ENCODE results near the gene PTPN4.

The PTPN4 gene

DNA sequence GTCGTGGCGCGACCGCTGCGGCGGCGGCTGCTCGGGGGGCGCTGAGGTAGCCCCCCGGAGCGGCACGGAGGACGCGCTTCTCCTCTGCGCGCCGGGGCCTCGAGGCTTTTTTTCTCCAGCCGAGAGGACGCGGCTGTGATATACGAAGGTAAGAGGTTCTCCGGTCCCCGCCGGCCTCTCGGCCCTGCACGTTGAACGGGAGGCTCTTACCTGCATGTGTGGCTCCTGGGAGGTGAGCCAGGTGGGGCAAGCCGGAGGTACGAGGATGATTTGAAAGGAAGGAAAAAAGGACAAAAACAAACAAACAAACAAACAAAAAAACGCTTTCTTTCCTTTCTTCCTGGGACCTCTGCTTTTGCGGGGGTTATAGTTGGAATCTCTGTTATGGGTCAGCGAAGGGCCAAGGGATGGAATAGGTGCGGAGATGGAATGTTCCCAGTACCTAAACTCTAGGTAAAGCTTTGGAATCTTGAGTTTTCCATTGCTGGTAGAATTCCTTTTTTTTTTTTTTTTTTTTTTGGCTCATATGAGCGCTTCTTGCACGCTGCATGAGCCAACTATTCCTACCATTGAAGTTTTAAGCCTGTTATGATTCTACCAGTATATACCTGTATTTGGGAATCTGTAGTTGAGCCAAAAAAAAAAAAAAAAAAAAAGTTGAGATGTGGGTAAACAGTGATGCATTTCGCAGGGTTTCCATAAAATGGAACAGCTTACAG is 674 bp downstream of the PTPN4 start:
- in situ Hi-C loops (cut with MboI; ENCODE audit: low sequenced_read_pairs): no loop called here

DNA sequence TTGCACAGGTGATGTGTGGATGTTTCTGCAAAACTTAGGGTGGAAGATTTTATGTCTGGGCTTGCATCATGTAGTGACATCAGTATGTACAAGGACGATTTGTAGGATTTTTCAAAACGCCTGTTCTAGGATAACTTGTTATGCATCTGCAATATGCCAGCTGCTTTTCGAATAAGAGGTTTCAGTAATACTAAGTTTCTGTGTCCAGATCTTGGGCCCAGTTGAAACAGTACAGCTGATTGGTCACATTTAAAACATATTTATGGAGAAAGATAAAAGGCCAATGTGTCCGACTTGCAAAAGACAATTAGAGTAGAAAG is 1.2 kb downstream of the PTPN4 start:
- in situ Hi-C loops (cut with MboI; ENCODE audit: low sequenced_read_pairs): no loop called here

DNA sequence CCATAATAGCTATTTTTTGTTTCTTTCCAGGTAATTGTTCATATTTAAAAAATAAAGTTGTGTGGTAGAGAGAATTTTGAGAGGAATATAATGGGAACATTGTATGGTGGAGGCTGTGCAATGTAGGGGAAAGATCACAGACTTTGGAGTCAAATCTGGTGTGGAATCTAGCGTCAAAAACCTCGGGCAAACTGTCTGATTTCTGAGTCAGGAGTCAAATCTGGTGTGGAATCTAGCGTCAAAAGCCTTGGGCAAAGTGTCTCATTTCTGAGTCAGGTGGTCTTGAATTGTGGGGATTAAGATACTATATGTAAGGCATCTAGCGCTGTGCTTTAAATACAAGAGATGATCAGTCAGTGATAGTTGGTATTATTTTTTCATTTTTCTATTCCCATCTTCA is 5.1 kb downstream of the PTPN4 start:
- in situ Hi-C loops (cut with MboI; ENCODE audit: low sequenced_read_pairs): no loop called here

DNA sequence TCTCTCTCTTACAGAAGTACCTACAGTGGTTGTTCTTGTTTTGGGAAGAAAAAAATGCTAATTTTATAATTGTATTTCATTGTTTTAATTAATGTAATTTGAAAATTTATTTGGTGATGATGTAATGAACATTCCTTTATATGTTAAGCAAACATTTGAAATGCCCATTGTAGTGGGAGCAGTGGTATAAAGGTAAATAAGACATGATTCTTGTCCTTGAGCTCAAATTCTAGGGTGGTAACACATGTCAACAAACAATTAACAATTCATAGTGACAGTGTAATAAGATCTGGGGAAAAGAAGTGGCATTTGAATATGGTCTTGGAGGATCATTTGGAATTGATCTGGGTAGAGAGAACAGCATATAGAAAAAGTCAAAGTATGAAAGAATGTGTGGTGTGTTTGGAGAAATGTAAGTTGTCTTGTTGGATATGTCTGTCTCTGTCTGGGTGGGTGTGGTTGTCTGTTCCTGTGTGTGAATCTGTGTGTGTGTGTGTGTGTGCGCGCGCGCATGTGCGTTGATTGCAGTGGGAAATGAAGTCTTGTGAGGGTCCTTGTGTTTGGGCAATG is 5.8 kb downstream of the PTPN4 start:
- in situ Hi-C loops (cut with MboI; ENCODE audit: low sequenced_read_pairs): no loop called here

DNA sequence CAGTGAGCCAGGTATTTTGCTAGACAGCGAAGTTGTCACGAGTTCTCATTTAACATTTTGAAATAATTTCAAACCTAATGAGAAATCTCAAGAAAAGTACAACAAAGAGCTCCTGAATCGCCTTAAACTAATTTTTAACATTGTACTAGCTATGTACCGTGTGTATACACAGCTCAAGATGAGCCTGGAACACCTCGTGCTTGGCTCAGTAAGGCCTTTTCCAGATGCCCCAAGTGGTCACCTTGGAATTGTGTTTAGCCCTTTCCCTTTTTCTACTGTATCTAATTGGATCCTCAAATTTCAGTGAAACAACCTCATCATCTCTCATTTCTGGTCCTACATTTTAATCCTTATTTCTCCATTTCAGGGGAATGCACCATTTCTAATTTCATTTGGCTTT is 7.2 kb downstream of the PTPN4 start:
- in situ Hi-C loops (cut with MboI; ENCODE audit: low sequenced_read_pairs): no loop called here

DNA sequence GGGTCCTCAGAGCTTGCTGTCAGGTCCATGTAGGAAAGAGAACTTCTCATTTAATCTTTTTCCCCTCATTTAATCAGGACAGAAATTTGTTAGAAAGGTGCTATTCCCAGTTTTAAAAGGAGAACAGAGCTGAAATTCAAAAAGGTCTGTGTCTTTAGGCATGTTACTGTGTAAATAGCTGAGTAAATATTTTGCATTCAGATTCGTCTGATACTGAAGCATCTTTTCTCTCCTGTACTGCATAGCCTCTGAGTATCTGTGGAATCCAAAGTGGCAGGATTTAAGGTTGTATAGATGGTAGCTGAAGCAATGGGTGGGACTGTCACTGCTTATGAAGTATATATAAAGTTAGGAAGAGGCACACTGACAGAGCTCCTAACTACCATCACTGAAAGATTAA is 9.0 kb downstream of the PTPN4 start:
- in situ Hi-C loops (cut with MboI; ENCODE audit: low sequenced_read_pairs): no loop called here

DNA sequence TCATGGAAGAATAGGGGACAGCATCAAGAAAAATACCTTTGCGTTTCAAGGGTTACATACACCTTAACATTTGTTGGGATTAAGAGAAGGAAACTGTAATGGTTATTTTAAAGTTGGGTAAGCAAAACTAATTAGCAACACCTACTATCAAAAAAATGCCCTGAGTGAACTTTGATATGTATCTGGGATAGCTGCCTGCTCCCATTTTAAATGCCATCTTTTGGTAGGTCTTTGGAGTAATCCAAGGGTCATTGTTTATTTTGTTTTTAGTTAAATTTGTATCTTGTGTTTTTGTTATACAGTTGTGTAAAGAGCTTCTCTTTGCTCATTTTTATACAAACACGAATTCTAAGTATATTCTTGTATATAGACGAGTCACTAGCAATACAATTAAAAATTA is 9.9 kb downstream of the PTPN4 start:
- in situ Hi-C loops (cut with MboI; ENCODE audit: low sequenced_read_pairs): no loop called here

DNA sequence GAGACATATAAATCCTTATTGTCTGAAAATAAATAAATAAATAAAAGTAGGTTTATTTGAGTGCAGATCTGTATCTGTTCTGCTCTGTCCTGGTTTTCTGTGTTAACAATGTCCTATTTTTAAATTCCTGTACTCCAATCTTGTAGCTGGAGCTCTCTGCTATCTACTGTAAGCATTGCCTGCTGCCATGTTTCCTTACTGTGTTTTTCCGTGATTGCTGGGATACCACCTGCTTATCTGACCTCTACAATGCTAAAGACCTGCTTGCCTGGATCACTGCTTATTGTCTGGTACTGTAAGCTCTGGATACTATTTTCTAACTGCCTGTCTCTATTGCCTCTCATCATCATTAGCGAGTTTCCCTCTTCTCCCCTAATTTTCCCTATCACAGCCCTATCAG is 11.6 kb downstream of the PTPN4 start:
- in situ Hi-C loops (cut with MboI; ENCODE audit: low sequenced_read_pairs): no loop called here

DNA sequence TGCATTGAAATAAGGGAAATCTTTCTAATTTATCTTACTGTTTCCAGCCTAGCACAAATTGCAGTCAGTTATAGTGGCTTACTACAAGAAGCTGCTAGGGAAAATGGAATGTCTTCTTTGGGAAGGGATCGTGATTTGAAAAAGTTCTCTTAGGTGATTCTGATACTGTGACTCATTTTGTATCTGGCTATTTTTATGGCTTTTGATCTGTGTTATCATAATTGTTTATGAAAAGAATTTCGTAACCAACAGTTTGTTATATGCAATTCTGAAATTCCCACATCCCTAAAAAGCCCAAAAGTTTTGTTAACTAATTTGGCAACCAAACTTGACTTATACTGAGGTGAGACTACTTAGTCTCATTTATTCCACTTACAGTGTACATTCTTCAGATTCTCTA is 12.4 kb downstream of the PTPN4 start:
- in situ Hi-C loops (cut with MboI; ENCODE audit: low sequenced_read_pairs): no loop called here

DNA sequence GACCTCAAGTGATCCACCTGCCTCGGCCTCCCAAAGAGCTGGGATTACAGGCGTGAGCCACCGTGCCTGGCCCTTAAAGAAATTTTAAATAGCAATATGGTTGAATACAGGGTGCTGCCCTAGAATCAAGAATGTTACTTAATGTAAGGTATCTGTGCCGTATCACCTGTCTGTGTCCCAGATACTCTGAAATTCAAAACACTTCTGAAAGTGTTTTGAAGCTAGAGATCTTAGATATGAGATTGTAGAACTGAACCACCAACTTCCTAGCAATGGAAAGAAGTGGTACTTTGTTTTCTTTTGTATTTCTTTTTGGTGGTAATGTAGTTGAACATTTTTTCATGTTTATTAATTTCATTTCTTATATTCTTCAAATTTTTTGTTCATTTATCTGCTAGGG is 13.0 kb downstream of the PTPN4 start:
- in situ Hi-C loops (cut with MboI; ENCODE audit: low sequenced_read_pairs): no loop called here

DNA sequence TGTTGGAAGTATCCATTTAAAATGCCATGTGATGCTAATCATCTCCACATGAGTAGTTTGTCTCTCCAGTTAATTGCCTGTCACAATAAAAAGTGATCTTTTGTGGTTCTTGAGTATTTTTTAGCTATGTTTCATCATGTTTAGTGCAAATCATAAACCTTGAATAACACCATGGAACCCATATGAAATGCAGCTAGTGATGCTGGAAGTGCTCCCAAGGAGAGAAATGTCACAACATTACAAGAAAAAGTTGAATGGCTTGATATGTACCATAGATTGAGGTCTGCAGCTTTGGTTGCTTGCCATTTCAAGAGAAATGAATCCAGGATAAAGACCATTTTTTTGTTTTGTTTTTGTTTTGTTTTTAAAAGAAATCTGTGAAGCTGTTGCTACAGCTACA is 14.3 kb downstream of the PTPN4 start:
- in situ Hi-C loops (cut with MboI; ENCODE audit: low sequenced_read_pairs): no loop called here

DNA sequence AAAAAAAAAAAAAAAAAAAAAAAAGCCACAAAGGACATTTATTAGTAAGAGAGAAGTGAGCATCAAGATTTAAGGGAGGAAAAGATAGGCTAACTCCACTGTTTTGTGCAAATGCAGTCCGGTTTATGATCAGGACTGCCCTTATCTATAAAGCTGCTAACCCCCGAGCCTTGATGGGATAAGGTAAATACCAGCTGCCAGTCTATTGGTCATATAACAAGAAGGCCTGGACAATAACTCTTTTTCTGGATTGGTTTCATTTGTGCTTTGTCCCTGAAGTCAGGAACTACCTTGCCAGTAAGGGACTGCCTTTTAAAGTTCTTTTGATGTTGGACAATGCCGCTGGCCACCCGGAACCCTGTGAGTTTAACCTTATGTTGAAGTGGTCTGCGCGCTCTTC is 15.4 kb downstream of the PTPN4 start:
- in situ Hi-C loops (cut with MboI; ENCODE audit: low sequenced_read_pairs): no loop called here

DNA sequence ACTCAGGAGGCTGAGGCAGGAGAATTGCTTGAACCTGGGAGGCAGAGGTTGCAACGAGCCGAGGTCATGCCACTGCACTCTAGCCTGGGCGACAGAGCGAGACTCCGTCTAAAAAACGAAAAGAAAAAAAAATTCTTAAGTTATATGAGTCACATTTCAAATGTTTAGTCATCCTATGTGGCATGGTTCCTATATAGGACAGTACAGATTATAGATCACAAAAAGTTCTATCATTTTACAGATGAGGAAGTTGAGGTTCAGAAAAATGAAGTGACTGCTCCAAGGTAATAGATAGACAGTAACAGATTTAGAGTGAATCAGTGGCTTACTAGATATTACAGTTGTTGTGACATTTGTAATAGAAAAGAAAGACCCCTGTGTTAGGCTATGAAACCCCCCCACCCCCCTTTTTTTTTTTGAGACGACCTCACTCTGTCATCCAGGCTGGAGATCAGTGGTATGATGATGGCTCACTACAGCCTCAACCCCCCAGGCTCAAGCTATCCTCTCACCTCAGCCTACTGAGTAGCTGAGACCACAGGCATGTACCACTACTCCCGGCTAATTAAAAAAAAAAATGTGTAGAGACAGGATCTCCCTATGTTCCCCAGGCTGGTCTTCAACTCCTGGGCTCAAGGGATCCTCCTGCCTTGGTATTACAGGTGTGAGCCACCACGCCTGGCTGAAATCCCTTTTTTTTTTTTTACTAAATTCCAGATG is 22.7 kb downstream of the PTPN4 start:
- in situ Hi-C loops (cut with MboI; ENCODE audit: low sequenced_read_pairs): no loop called here

DNA sequence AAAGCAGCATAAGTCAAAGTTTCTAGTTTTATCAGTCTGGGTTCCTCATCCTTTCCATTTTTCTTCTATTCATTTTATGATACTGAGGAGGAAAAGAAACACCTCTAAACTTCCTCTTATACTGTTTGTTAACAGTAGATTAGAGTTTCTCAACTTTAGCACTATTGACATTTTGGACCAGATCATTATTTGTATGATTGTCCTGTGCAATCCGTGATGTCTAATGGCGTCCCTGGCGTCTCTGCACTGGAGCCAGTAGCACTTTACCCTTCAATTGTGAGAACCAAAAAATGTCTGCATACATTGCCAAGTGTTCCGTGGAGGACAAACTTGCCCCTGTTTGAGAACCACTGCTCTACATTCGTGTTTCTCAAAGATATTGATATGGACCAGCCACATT is 25.2 kb downstream of the PTPN4 start:
- in situ Hi-C loops (cut with MboI; ENCODE audit: low sequenced_read_pairs): no loop called here

DNA sequence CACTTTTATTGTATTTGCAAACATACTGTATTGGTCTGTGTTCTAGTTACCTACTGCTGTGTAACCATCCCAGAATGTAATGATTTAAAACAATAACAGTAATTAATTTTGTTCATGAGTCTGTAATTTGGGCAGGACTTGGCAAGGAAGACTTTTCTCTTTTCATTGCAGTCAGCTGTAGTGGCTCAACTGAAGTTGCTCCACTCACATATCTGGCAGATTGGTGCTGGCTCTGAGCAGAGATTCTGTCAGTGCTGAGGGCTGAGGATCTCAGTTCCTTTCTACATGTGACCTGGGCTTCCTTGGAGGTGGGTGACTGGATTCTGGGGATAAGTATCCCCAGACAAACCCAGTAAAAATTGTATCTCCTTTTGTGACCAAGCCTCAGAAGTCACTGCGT is 26.6 kb downstream of the PTPN4 start:
- in situ Hi-C loops (cut with MboI; ENCODE audit: low sequenced_read_pairs): no loop called here

DNA sequence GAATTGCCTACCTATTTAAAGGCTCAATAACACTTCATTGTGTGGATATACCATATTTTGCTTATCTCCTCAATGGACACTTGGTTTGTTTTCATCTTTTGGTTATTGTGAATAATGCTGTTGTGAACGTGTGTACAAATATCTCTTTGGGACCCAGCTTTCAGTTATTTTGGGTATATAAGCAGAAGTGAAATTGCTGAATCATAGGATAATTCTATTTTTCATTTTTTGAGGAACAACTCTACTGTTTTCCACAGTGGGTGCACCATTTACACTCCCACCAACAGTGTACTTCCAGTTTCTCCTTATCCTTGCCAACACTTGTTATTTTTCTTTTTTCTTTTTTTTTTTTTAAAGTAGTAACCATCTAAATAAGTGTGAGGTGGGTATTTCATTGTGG is 29.0 kb downstream of the PTPN4 start:
- in situ Hi-C loops (cut with MboI; ENCODE audit: low sequenced_read_pairs): no loop called here

DNA sequence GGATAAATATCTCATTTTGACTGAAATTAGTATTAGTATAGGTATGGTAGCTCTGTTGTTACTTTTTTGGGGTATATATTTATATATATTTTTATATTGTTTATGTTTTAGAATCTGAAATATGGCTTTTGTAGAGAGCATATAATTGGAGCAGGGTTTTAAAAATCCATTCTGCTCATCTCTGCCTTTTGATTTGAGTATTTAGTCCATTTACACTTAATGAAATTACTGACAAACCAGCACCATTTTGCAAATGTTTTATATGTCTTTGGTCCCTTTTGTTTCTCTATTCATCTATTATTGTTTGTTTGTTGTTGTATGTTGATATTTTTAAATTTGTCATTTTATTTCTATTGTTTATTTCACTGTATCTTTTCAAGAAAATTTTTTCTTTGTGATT is 30.7 kb downstream of the PTPN4 start:
- in situ Hi-C loops (cut with MboI; ENCODE audit: low sequenced_read_pairs): no loop called here

DNA sequence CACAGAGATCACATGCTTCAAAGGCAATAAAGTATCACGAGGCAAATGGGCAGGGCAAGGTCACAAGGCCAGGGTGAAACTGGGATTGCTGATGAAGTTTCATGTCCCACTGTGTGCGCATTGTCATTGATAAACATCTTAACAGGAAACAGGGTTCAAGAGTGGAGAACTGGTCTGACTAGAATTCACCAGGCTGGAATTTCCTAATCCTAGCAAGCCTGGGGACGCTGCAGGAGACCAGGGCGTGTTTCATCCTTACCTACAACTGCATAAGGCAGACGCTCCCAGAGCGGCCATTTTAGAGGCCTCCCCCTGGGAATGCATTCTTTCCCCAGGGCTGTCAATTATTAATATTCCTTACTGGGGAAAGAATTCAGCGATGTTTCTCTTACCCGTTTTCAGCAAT is 33.2 kb downstream of the PTPN4 start:
- in situ Hi-C loops (cut with MboI; ENCODE audit: low sequenced_read_pairs): no loop called here

DNA sequence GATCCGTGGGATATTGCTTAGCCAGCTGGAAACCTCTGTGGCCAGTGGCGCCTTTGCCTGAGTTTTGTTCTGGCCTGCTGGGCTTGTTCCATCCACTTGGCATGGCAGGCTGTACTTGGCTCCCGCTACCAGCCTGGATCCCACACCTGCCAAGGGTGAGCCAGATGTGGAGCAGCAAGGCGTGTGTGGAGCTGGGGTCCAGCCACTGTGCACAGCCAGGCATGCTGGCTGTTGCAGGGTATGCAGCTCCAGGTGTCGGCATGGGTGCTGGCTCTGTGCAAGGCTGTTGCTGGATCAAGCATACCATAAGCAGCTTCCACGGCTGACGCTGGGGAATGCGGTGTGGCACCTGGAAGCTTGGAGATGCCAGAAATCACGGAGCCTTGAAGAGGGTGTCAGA is 34.5 kb downstream of the PTPN4 start:
- in situ Hi-C loops (cut with MboI; ENCODE audit: low sequenced_read_pairs): no loop called here

DNA sequence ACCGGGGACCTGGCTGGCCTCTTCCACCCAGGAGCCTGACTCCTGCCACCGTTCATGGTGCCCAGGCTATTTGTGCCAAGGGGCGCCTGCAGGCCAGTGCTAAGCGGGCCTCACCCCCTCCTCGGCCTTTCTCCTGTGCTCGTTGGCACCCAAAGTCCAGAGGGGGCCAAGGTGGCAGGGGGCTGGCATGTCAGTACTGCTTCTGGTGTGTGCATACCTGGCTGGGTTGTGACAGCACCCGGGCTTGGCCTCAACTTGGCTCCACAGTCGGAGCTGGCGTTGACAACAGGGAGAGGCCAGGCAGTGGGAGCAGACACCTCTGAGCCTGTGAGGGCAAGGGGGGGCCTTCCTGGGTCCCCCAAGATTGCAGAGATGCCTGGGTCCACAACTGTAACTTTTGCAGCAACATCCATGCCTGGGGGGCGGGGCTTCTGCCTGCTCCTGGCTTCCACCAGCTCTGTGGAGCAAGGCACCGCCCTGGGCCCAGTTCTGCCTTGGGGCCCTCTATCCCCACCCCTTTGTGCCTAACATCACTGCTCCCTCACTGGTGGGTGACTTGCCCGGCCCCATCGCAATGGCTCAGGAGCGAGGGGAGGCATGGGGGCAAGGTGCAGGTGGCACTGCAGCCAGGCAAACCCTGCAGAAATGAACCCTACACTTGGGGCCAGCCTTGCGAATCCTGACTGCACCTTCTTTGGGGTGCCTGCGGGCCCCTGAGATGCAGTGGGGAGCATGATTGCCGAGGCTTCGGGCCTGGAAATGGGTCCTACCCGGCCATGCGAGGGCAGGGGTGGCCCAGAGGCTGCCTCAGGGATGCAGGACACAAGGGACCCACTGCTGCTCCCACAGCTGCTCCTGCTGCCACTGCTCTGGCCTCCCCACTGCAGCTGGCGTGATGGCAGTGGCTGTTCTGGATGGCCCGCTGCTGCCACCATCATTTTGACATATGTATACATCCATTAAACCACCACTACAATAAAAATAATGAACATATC is 35.9 kb downstream of the PTPN4 start:
- in situ Hi-C loops (cut with MboI; ENCODE audit: low sequenced_read_pairs): no loop called here

DNA sequence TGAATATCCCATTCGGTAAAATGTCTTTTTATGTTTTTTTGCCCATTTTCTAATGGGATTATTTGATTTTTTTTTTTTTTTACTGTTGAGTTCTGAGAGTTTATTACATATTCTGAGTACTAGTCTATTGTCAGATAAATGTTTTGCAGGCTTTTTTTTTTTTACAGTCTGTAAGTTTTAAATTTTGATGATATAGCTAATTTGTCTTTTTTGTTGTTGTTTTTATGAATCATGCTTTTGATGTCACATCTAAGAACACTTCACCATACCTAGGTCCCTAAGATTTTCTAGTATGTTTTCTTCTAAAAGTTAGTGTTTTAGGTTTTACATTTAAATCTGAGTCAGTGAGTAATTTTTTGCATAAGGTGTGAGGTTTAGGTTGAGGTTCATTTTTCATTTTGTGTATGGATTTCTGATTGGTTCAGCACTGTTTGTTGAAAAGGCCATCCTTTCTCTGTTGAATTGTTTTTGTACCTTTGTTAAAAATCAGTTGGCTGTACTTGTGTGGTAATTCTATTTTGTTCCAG is 40.7 kb downstream of the PTPN4 start:
- in situ Hi-C loops (cut with MboI; ENCODE audit: low sequenced_read_pairs): no loop called here

All from HL-60/S4 treated with retinoic acid at 250 ng/mL for 4 days and 3 days (cell line).